ENCODE measurements around the gene AMIGO2. TPM values are rescaled to one million over a fixed set of nuclear protein-coding genes. Genes with fewer than 3 reads are reported as not detected.

Gene AMIGO2
- total RNA-seq, 1 experiment from 2014 or later = 8.6 TPM

DNA sequence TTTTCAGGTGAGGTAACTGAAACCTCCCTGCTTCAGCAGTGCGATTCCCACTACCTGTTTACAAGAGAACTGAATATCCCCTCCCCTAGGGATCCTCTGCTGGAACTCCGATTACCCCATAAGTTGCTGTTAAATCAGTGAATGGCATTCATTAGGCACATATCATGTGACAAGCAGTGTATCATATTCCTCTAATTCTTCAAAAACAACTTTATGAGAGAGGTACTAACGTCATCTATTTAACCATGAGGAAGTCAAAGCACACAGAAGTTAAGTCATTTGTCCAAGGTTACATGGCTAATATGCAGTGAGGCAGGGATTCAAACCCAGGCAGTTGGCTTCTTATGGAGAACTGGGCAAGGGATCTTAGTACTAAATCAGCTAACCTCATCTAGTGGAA lies 44.3 kb downstream of the AMIGO2 start:
- Mint-ChIP-seq H3K27me3 (ENCODE audit: low read depth) (no peaks in the 10 kb centered on the region), H3K9me3 (no peaks in the 10 kb centered on the region), H3K27ac (no peak overlapping the region), H3K36me3 (ENCODE audit: insufficient read depth in 1 of 3, low read depth in 3 of 3) (no peaks in the 10 kb centered on the region), H3K4me1 (peaks cover 24 to 30% of the 10 kb centered on the region in 2 experiments), H3K4me3 (no peak overlapping the region)
- Histone ChIP-seq H3K27ac (ENCODE audit: insufficient read length, low read depth, low read length) (no peak overlapping the region), H3K4me2 (ENCODE audit: insufficient read depth, insufficient read length, low read length) (no peak overlapping the region), H4K5ac (ENCODE audit: insufficient read length, low read depth, low read length) (no peak overlapping the region), H3K23me2 (ENCODE audit: insufficient read length, low read depth, low read length, poor library complexity, severe bottlenecking) (no peaks in the 10 kb centered on the region), H2AFZ (ENCODE audit: low read length) (peak overlapping the region; percentile 22), H3K9ac (ENCODE audit: extremely low read depth, insufficient read length, low read length) (no peak overlapping the region), H3K18ac (ENCODE audit: insufficient read length, low read depth, low read length) (no peak overlapping the region), H3K23ac (ENCODE audit: insufficient read length, low read depth, low read length) (no peak overlapping the region), H3K4me1 (ENCODE audit: insufficient read depth, low read length) (no peaks in the 10 kb centered on the region; the same call in 1 of the 2 replicates), H4K20me1 (ENCODE audit: control insufficient read depth, insufficient read depth, insufficient read length) (no peaks in the 10 kb centered on the region), H2BK15ac (ENCODE audit: low read depth, low read length) (no peak overlapping the region), H2BK12ac (ENCODE audit: insufficient read length, low read depth, low read length) (no peak overlapping the region), H2AK5ac (ENCODE audit: insufficient read length, low read length) (no peak overlapping the region), H2BK120ac (ENCODE audit: low read depth, low read length, poor library complexity, severe bottlenecking) (no peak overlapping the region), H3T11ph (ENCODE audit: low read length) (no peak overlapping the region), H4K91ac (ENCODE audit: insufficient read length, low read depth, low read length) (no peak overlapping the region), H3K79me2 (ENCODE audit: insufficient read depth, low read length) (no peaks in the 10 kb centered on the region), H3K14ac (ENCODE audit: insufficient read depth, low read length) (no peak overlapping the region), H4K8ac (replicated peaks; ENCODE audit: insufficient read length, low read depth, low read length) (no peak overlapping the region), H2BK20ac (ENCODE audit: low read depth, low read length, poor library complexity, severe bottlenecking) (no peak overlapping the region), H3K27me3 (ENCODE audit: insufficient read depth, low read length) (no peaks in the 10 kb centered on the region), H3K4ac (ENCODE audit: low read depth, low read length) (no peak overlapping the region), H2BK5ac (ENCODE audit: insufficient read length, low read length) (no peak overlapping the region), H3K79me1 (ENCODE audit: insufficient read depth, low read depth, low read length, poor library complexity, severe bottlenecking) (no peaks in the 10 kb centered on the region), H3K9me3 (ENCODE audit: control insufficient read depth, low read depth, low read length) (no peaks in the 10 kb centered on the region), H3K56ac (ENCODE audit: insufficient read length, low read depth, low read length) (no peak overlapping the region)
- WGBS (ENCODE audit: extremely low coverage, insufficient read length, low lambda C conversion rate) = no CpG with 5 or more reads among the region's 3 CpGs
- no peak for DNase-seq
- TF ChIP-seq, protein P1, sequence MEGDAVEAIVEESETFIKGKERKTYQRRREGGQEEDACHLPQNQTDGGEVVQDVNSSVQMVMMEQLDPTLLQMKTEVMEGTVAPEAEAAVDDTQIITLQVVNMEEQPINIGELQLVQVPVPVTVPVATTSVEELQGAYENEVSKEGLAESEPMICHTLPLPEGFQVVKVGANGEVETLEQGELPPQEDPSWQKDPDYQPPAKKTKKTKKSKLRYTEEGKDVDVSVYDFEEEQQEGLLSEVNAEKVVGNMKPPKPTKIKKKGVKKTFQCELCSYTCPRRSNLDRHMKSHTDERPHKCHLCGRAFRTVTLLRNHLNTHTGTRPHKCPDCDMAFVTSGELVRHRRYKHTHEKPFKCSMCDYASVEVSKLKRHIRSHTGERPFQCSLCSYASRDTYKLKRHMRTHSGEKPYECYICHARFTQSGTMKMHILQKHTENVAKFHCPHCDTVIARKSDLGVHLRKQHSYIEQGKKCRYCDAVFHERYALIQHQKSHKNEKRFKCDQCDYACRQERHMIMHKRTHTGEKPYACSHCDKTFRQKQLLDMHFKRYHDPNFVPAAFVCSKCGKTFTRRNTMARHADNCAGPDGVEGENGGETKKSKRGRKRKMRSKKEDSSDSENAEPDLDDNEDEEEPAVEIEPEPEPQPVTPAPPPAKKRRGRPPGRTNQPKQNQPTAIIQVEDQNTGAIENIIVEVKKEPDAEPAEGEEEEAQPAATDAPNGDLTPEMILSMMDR (conservative IDR thresholded peaks at IDR 0.05) = no peak
